ENCODE results near the gene UGGT1.
"Not testable (repeated sequence)": the region's sequence is repeated elsewhere in the genome, so short reads cannot be mapped to it uniquely, and the experiment has no call there.

UGGT1 gene

GRCh38 chr2:128169094-128169493 is 78.1 kb downstream of the UGGT1 start:
- Histone ChIP-seq H3K27ac (ENCODE audit: poor library complexity, severe bottlenecking) (no peak overlapping the region), H3K9me3 (ENCODE audit: severe bottlenecking) (no peaks in the 10 kb centered on the region), H3K4me3 (ENCODE audit: severe bottlenecking) (no peak overlapping the region), H3K27me3 (ENCODE audit: insufficient read depth, poor library complexity, severe bottlenecking) (no peaks in the 10 kb centered on the region), H3K4me1 (ENCODE audit: insufficient read depth, poor library complexity, severe bottlenecking) (no peaks in the 10 kb centered on the region), H3K36me3 (ENCODE audit: low read depth) (peaks cover 94% of the 10 kb centered on the region)
- ATAC-seq (ENCODE audit: low read depth) (no peak), DNase-seq (ENCODE audit: low spot score) (no peak)
- TF ChIP-seq CTCF (IDR thresholded peaks at IDR 0.05; ENCODE audit: poor library complexity, severe bottlenecking), result no peak

GRCh38 chr2:128169497-128169896 is 78.5 kb downstream of the UGGT1 start:
- no peaks in the 10 kb centered on the region for H3K4me1 ChIP-seq (ENCODE audit: insufficient read depth, poor library complexity, severe bottlenecking)
- no peak for DNase-seq (ENCODE audit: low spot score)
- H3K27ac ChIP-seq (ENCODE audit: poor library complexity, severe bottlenecking), result no peak overlapping the region
- H3K9me3 ChIP-seq (ENCODE audit: severe bottlenecking), result no peaks in the 10 kb centered on the region
- ATAC-seq (ENCODE audit: low read depth), result no peak
- no peak overlapping the region for H3K4me3 ChIP-seq (ENCODE audit: severe bottlenecking)
- no peak for TF ChIP-seq CTCF (IDR thresholded peaks at IDR 0.05; ENCODE audit: poor library complexity, severe bottlenecking)
- H3K36me3 ChIP-seq (ENCODE audit: low read depth), result peaks cover 94% of the 10 kb centered on the region
- no peaks in the 10 kb centered on the region for H3K27me3 ChIP-seq (ENCODE audit: insufficient read depth, poor library complexity, severe bottlenecking)

DNA sequence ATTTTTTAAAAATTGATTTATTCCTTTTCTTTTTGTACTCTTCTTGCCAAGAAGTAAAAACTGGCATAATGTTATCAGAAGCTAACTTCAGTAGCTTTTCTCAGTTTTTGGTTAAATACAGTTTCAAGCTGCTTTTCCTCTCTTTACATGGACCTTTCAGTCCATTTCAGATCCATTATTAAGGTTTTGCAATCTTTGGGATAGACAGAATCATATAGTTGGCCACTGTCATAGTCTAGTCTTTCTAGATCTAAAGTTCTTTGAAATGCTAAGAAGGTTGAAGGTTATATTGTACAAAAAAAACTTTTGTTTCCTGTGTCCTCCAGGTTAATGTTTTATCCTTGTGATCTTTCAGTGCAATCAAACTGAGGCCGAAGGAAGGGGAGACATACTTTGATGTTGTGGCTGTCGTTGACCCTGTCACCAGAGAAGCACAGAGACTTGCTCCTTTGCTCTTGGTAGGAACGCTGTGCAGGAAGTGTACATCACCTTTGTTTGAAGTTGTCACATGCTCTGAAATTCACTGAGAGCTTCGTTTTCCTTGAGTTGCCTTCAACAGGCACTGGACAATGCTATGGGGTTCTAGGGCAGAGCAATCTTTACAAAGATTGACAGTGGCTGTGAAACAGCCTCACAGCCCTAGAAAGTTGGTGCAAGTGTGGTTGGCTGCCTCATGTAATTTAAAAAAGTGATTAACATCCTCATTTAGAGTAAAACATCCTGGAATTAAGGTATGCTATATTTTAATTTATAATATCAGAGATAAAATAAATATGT is 79.1 kb downstream of the UGGT1 start:
- peaks cover 94% of the 10 kb centered on the region for H3K36me3 ChIP-seq (ENCODE audit: low read depth)
- no peak overlapping the region for H3K27ac ChIP-seq (ENCODE audit: poor library complexity, severe bottlenecking)
- H3K9me3 ChIP-seq (ENCODE audit: severe bottlenecking), result no peaks in the 10 kb centered on the region
- ATAC-seq (ENCODE audit: low read depth) (no peak), DNase-seq (ENCODE audit: low spot score) (no peak)
- H3K4me3 ChIP-seq (ENCODE audit: severe bottlenecking), result no peak overlapping the region
- no peaks in the 10 kb centered on the region for H3K4me1 ChIP-seq (ENCODE audit: insufficient read depth, poor library complexity, severe bottlenecking)
- TF ChIP-seq CTCF (IDR thresholded peaks at IDR 0.05; ENCODE audit: poor library complexity, severe bottlenecking), result no peak
- H3K27me3 ChIP-seq (ENCODE audit: insufficient read depth, poor library complexity, severe bottlenecking), result no peaks in the 10 kb centered on the region

DNA sequence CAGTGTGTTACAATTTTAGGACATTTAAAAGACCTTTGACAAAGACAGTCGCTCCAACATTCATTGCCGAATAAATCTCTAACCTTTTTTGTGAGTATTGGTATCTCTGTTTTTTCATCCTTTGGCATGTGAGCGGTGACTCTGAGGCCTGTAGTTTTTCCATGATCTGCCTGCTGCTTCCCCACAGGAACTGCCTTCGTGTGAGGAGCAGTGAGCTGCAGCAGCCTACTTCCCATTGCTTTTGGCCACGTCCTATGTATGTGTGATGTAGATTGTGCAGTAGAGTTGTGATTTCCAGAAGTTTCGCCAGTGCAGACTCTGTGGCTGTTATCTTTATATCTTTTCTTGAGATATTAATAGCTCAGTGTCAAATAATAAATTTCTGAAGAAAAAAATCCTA is 79.8 kb downstream of the UGGT1 start:
- Histone ChIP-seq H3K4me1 (ENCODE audit: insufficient read depth, poor library complexity, severe bottlenecking) (no peaks in the 10 kb centered on the region), H3K27me3 (ENCODE audit: insufficient read depth, poor library complexity, severe bottlenecking) (no peaks in the 10 kb centered on the region), H3K9me3 (ENCODE audit: severe bottlenecking) (no peaks in the 10 kb centered on the region), H3K27ac (ENCODE audit: poor library complexity, severe bottlenecking) (no peak overlapping the region), H3K36me3 (ENCODE audit: low read depth) (peaks cover 95% of the 10 kb centered on the region), H3K4me3 (ENCODE audit: severe bottlenecking) (no peak overlapping the region)
- TF ChIP-seq CTCF (IDR thresholded peaks at IDR 0.05; ENCODE audit: poor library complexity, severe bottlenecking), result no peak
- ATAC-seq (ENCODE audit: low read depth) (no peak), DNase-seq (ENCODE audit: low spot score) (no peak)

DNA sequence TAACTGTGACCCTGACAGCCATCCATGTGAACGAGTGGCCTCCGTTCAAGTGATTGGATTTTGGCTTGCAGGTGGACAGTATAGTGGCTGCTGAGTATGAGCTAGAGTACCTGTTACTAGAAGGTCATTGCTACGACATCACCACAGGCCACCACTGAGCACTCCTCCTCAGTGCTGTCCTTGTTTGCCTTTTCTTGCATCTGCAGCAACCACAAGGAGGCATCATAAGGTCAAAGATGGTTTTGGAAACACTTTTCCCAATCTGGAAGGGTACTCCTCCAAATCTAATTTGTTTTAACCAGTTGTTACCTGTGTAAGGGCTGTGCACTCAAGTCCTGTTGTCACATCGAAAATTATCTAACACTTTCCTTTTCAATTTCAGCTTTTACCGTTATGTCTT is 81.2 kb downstream of the UGGT1 start:
- Histone ChIP-seq H3K36me3 (ENCODE audit: low read depth) (peaks cover 95% of the 10 kb centered on the region), H3K27me3 (ENCODE audit: insufficient read depth, poor library complexity, severe bottlenecking) (no peaks in the 10 kb centered on the region)
- peak; percentile 32 for TF ChIP-seq CTCF (IDR thresholded peaks at IDR 0.05; ENCODE audit: poor library complexity, severe bottlenecking)

DNA sequence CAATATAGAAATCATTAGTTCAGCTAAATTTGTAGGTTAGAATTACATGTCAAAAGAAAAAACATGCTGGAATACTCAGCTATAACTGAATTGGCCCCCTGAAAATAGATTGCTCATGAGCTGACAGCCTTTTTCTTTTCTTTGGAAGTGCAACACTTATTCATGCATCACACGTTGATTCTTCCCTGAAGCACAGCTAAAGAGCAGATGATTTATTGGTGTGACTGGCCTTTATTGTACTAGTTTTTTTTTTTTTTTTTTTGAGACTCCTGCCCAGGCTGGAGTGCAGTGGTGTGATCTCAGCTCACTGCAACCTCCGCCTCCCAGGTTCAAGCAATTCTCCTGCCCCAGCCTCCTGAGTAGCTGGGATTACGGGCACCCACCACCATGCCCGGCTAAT is 83.1 kb downstream of the UGGT1 start:
- H3K27ac ChIP-seq (ENCODE audit: poor library complexity, severe bottlenecking); ATAC-seq (ENCODE audit: low read depth); H3K27me3 ChIP-seq (ENCODE audit: insufficient read depth, poor library complexity, severe bottlenecking); H3K9me3 ChIP-seq (ENCODE audit: severe bottlenecking); H3K4me1 ChIP-seq (ENCODE audit: insufficient read depth, poor library complexity, severe bottlenecking); DNase-seq (ENCODE audit: low spot score); H3K4me3 ChIP-seq (ENCODE audit: severe bottlenecking): not testable (repeated sequence)
- H3K36me3 ChIP-seq (ENCODE audit: low read depth), result peaks cover 99% of the 10 kb centered on the region

More for the DNA sequence above, 81.2 kb downstream of the UGGT1 start:
- Histone ChIP-seq H3K4me1 (ENCODE audit: insufficient read depth, poor library complexity, severe bottlenecking) (no peaks in the 10 kb centered on the region), H3K27ac (ENCODE audit: poor library complexity, severe bottlenecking) (no peak overlapping the region), H3K9me3 (ENCODE audit: severe bottlenecking) (no peaks in the 10 kb centered on the region), H3K4me3 (ENCODE audit: severe bottlenecking) (no peak overlapping the region)
- DNase-seq (ENCODE audit: low spot score), result no peak
- no peak; the same call in 2 of the 3 replicates for ATAC-seq (ENCODE audit: low read depth)

Measured in RWPE2 (cell line).